Activated CD4-positive, alpha-beta T cell treated with anti-CD3 and anti-CD28 coated beads, Interleukin-2, amount 50 U/mL, for 16 hours (primary cell): ENCODE results near the gene PPP3CA.

Experiments
- DNase-seq: peaks from one replicate; pipeline ENCODE4 v3.0.0-alpha.2; 2020

PPP3CA gene

DNA sequence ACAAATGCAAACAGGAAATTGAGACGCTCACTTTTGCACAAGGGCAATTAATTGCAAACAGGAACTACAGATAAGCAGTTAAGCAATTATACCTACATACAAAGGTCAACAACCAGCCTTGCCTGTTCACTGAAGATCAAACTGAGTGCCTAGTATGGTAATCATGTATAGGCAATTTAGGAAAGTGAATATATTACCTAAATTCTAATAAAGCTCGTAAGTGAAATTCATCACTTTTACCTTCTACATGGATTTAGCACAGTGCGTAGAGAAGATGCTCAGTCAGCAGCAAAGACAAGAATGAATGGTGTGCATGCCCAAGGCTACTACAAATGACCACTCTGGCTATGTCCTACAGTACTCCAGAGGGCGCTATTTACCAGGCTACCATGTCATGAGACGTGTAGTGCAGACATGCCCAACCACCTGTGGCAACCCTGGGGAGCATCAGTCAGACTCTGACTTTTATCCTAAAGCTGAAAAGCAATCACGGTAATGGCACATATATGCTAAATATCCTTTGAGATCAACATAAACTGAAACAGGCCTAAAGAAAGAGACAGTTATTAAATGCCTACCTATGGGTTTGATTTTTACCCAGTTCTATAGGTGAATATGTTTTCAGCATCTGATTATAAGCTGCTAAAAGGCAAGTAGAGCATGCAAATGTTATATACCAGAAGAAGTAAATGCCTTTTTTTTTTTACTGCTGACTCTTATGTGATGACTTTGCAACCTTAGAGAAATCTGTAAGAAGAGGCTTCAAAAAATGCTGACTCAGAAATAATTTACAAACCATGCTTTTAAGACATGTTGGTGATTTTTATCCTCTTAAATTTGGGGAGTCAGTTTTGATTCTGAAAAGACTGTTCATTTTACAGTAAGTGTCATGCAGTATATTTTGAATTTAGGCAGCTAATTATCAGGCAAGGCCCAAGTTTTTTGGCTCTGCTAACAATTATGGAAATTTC, 178.0 kb downstream of the PPP3CA start:
- peak; percentile 68 for DNase-seq

DNA sequence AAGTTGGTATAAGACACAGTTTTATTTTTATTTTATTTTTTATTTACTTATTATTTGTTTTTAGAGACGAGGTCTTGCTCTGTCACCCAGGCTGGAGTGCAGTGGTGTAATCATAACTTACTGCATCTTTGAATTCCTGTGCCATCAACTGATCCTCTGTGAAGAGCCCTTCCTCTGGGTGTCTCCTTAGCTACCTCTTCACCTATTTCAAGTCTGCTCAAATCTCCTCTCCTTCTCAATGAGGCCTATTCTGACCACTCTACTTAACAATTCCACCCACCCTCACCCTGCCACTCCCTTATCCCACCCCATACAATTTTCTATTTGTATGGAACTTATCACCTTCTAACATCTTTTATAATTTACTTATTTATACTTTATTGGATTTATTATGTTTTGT, 183.4 kb downstream of the PPP3CA start:
- DNase-seq = no peak

DNA sequence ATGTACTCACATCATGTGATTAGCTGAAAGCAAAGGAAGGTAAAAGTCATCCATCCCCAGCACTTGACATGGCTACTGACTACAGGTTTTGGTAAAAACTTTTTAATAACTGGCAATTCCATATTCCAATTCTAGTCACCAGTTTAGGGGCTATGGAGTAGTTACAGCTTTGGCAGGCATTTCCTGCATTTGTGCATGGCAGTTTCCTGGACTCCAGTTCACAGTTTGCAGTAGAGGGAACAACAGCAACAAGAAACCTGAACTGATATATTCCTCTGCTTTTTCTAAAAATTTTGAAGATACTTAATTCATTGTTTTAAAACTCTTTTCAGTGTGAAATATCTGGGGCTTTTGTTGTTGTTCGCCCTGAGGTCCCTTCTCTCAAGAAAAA, 184.3 kb downstream of the PPP3CA start:
- no peak for DNase-seq

DNA sequence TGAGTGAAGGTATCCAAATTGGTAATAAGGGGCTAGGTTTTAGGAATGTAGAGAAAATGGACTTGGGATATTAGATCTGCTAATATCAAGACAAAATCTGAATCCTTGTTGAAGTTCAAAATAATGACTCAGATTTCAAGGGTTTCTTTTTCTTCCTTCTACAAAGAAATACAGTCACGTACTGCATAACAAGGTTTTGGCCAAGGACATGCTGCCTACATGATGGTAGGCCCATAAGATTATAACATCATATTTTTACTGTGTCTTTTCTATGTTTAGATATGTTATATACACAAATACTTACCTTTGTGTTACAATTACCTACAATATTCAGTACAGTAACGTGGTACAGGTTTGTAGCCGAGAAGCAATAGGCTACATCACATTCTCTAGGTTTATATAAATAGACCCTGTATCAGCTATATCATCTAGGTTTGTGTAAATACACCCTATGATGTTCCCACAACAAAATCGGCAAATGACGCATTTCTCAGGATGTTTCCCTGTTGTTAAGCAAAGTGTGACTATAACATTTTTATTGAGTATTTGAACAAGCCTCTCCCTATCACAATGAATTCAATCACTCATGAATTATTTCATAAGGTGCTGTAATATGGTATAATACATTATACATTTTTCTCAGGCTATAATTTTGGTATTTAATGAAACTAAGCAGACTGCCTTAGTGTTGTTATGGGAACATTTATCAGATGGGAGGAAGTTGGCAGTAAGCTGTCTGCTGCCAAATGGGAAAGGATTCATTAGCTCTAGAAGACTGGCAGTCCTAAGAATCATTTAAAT, 186.3 kb downstream of the PPP3CA start:
- no peak for DNase-seq

DNA sequence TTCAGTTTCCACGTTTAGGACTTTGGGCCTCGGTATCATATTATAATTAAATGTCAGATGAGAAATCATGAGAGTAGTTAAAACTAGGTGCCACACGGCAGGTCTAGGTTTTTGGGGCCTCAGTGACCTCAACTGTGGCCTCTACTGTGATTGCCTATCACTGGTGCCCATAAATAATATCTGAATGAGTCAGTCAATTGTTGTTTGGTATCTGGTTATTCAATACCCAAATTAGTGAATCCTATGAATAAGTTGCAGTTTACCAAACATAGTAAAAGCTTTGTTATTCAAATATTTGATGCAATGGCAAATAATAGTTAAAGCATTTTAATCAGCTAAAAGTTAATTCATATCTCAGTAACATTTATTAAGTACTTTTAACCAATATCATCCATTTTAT, 188.8 kb downstream of the PPP3CA start:
- DNase-seq = no peak

DNA sequence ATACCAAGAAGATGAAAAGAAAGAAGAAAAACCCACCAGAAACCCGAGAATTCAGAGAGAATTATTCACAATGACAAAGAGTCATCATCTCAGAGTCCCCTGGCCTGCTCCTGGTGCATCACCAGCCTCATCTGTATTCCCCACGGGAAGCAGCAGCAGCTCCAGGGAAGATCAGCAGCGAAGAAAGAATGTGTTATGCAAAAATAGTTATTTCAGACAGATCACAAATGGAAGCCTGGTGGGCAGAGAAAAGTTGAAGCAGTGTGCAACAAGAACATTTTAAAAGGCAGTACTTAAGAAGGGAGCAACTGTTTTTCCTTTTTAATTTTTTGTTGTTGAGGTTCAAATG, 189.2 kb downstream of the PPP3CA start:
- DNase-seq = no peak

DNA sequence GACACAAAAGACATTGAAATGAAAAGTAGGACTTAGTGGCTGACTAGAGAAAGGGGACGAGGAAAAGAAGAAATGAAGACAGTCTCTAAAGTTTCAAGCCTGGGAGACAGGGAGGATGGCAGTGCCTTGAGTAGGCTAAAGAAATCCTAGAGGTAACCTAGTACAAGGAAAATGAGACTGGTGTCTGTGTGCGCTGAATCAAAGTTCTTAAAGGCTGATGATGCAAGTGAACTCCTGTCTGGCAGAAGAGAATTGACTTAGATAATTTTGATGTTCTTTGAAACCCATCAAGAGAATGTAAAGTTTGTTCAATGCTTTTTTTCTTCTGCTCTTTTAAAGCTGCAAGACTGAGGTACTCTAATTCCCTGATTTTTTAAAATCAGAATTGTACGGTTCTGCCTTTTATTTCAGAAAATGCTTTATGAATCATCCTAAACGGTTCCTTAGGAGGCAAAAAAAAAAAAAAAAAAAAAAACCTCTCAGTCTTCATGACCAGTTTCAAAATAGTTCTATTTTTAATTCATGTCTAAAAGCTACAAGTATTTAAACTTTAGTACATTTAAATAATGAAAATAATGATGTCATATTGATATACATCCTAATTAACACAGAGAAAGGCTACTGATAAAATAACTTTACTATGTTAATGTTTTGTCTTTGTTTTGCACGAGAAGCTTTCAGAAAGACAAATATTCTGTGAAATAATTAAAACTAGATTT, 189.8 kb downstream of the PPP3CA start:
- no peak for DNase-seq

DNA sequence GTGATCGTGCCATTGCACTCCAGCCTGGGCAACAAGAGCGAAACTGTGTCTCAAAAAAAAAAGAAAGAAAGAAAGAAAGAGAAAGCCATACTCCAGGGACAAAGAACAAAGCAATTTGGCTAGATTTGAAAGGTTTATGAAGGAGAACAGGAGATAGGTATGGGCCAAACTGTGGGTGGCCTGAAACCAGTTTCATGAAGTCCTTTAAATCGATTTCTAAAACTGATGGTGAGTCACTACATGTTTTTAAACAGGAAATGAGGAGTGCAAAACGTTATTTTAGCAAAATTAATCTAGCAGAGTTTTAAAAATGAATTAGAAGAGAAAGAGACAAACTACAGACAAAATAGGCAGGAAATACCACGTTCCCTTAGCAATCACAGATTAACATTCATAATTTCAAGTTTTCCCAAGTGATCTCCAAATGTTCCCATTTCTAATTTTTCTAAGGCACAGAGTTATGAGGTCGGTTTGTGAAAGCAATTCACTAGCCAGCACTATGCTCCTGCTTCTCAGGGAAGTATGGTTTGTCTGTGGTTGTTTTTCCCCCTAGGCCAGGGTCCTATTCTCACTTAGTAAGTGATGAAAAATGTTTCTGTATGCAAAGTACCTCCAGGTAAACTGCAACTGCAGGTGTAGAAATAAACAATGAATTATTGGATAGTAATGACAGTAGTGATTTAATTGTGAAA, 190.6 kb downstream of the PPP3CA start:
- DNase-seq = peak; percentile 22

DNA sequence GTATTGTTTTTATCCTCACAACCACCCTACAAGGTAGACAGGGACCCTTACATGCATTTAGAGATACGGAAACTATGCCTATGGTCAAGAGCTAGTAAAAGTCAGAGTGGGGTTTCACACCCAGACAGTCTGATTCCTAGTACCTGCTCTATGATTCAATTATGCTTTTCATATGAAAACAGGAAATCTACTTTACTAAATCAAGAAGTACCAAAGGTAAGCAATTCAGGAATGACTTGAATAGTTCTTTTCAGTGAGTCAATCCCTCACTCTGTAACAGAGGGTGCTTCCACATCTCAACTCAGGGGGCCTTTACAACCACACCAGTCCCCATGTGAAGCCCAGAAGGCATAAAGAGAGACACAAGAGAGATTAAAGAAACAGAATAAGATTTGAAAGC, 191.4 kb downstream of the PPP3CA start:
- DNase-seq = peak; percentile 73

DNA sequence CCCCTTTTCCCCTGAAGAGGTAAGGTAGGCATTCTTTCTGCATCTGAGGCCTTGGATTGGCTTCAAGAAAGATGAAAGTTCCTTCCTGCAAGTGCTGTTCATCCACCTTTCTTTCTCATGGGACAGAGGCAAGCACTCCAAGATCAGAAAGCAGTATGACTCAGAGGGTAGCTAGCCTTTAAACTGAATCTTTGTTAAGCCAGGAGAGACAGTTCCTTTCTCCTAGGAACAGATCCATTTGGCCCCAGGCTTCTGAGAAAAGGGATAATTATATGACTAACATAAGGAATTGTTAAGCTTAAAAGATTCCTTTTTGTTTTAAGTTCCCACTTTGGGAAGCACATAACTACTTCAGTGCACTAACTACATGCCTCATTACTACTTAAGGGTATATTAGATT, 192.0 kb downstream of the PPP3CA start:
- no peak for DNase-seq

DNA sequence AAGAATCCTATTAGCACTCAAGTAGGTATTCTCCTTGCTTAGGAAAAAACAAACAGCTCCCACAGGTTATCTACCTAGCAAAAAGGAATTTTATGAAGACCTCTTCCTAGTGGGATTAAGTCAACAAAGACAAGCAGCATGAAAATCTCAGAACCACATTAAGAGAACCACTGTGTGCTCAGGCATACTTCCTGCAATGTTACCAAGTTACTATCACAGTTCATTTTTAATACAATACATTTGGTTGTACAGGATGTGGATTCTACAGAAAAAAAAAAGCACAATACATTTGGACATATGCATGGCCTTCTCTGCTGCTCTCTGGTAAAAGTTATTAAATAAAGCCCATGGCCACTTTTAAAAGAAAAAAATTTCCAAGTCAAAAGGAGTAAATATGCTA, 193.7 kb downstream of the PPP3CA start:
- DNase-seq = no peak

DNA sequence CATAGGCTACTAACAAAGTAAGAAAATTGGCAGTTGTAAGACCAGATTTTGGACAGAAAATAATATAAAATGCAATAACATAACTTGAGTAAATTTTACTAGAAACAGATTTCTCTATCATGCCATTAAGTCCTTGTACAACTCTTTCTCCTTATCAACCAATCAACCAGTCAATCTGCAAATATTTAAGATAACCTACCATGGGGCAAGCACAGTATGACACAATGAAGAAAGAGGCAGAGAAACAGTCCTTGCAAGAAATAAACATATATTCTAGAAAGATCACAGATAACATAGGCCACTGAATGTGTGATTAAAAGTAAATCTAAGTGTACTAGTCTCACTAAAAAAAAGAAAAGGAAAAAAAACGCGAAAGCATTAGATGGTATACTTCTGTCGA, 194.8 kb downstream of the PPP3CA start:
- DNase-seq = no peak

DNA sequence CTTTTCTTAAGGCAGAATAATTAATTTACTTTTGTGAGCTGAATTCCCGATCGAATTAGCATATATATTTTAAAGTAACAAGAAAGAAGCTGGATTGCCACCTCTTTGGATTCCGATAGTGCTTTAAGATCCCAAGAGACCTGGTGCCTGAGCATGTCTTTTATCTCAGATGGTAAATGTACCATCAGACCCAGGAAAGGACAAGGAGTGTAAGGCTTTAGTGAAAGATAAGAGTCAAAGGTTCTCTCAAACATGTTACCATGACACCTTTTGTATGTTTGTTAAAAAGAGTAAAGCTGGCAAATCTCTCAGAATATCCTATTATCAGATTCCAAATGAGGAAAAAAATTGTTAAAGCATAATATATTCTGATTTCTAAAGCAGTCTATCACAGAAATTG, 198.8 kb downstream of the PPP3CA start:
- DNase-seq = no peak

DNA sequence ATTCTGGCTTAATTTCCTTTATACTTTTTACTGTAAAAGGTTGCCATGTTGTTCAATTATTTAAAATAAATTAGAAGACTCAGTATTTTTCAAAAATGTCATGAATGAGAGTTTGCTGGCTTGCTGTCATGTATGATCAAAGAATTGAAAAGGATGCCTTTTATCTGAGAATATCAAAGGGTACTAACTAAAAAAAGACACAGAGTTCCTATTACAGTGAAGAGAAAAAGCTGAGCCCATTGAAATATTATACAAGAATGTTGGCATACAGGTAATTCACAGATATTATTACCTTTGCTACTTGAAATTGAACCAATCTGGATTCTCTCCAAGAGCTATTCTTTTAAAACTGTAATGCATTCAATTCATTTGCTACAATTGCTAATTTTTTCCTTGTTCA, 200.0 kb downstream of the PPP3CA start:
- DNase-seq = no peak

DNA sequence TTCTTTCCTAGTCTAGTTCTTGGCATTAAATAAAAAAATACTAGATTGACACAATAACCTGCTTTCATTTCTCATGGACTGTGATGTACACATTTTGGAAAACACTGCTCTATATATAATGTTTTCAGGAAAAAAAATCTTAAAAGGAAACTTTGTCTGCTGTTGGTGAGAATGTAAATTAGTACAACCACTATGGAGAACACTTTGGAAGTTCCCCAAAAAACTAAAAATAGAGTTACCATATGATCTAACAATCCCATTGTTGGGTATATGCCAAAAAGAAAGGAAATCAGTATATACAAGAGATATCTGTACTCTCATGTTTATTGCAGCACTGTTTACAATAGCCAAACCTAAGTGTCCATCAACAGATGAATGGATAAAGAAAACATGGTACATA, 202.3 kb downstream of the PPP3CA start:
- no peak for DNase-seq

DNA sequence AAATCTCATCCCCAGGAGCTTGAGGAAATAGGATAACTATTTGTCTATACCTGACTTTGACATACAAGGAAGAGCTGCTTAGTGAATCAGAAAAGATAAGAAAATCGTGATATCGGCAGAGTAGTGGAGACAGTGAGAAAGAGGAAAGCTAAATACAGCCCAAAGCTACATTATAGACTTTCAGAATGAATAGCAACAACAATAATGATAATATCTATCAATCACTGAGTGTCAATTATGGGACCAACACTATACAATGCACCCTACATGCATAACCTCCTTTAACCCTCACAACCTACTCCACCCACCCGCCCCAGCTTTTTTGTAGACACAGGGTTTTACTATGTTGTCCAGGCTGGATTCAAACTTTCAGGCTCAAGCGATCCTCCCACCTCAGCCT, 205.1 kb downstream of the PPP3CA start:
- no peak for DNase-seq

DNA sequence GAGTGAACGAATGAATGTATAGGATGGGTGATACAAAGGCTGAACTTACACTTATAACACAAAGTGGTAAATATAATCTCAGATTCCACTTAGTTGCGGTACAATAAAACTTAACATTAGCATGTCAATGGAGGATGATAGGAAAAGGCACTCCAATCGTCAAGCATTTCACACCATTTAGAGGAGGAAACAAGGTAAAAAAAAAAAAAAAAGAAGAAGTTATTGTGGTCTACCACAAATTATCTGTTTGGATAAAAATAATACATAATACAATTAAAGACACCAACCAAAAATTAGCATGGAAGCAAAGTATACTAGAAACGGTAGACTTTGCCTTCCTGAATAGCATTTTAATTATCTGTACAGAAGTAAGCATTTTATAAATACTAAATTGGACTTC, 205.5 kb downstream of the PPP3CA start:
- no peak for DNase-seq

DNA sequence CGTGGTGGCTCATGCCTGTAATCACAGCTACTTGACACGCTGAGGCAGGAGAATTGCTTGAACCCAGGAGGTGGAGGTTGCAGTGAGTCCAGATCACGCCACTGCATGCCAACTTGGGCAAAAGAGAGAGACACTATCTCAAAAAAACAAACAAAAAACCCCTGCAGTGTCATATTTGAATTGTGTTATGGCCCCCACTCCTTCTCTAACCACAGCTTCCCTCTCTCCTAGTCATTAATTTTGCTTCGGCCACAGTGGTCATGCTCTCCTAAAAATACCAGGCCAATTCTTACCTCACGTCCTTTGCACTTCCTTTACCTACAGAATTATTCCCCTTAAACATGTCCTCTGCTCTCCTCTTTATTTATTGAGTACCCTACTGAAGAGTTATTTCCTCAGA, 206.1 kb downstream of the PPP3CA start:
- DNase-seq = no peak

DNA sequence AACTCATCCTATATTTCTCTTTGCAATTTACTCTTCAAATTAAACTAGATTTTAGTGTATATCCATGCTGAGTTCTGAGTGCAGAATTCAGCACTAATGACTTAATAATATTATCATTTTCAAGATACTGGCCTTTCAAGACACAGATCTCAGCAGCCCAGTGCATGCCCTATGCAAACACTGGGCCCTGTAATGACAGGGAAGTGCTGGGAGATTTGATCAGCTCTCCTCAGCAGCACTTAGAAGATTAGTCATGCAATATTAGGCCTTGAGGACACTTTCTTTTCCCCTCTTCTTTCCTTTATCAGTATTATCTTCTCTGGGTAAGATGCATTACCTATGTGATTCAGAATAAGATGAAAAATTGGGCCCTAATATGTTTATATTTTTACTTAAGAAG, 207.1 kb downstream of the PPP3CA start:
- no peak for DNase-seq

DNA sequence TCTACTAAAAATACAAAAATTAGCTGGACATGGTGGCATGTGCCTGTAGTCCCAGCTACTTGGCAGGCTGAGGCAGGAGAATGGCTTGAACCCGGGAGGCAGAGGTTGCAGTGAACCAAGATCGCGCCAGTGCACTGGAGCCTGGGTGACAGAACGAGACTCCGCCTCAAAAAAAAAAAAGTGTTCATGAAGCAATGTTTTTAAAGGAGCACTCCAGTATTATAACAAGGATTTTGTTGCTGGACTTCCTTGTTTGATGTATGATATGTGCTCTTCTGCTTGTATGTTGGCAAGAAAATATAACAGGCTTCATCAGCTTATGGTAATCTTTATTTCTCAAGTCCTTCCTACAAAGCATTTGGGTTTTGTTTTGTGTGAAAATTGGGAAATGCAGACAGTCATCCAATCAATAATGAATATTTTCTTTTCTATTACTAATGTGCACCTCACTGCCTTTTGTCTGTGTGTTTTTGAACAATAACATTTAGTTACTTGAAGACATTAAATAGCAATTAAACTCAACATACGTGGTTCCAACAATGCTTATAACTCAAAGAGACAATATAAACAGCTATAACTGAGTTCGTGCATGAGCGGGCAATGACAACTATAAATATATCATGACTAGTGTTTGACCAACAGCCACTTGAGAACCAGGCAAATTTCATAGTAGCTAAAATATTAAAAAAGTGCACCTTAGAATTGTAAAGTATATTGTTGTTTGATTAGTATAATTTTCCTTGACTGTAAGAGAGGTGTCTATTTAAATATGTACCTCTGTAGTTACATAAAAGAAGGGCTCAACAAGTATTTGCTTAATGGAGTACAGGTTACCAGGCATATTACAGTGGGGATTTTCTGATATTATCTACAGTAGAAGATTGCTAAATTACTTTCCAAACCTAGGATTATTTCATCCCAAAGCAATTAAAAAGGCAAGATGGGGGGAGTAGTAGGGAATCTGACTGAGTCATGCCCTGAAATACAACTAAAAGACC, 210.7 kb downstream of the PPP3CA start:
- DNase-seq = no peak

DNA sequence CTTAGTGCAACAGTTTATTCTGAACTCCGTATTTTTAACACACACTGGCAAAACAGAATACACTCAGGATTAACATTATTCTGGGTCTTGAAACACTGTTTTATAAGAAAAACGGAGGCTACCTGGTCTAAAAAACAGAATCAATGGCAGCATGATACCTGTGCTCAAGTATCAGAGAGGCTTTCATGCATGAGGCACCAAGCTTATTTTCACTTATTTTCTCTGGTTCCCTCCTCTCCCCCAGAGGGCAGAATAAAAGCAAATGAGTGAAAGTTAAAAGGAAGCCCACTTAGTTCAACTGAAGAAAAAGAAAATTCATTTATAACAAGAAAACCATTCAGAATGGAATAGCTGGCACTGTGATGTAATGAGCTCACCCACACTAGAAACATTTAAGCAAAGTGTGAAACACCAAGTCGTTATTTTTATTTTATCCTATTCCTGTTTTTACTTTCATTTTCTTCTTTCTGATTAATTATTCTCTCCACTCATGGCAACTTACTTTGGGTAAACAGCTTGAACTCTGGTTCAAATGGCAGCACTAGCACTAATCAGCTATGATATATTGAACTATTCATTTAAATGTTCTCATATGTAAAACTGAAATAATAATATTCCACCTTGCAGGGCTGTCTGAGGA, 211.8 kb downstream of the PPP3CA start:
- no peak for DNase-seq
